NCI-H146 (cell line): ENCODE results near the gene AKR1C3.
A peak's percentile ranks its signal among the peaks of the same experiment; 100 is the strongest.
"Not testable (repeated sequence)": the region's sequence is repeated elsewhere in the genome, so short reads cannot be mapped to it uniquely, and the experiment has no call there.

ENCODE experiments used
- DNase-seq: peaks from one replicate; lab custom pipeline; 2025; lab: John Stamatoyannopoulos, UW

AKR1C3 gene

DNA sequence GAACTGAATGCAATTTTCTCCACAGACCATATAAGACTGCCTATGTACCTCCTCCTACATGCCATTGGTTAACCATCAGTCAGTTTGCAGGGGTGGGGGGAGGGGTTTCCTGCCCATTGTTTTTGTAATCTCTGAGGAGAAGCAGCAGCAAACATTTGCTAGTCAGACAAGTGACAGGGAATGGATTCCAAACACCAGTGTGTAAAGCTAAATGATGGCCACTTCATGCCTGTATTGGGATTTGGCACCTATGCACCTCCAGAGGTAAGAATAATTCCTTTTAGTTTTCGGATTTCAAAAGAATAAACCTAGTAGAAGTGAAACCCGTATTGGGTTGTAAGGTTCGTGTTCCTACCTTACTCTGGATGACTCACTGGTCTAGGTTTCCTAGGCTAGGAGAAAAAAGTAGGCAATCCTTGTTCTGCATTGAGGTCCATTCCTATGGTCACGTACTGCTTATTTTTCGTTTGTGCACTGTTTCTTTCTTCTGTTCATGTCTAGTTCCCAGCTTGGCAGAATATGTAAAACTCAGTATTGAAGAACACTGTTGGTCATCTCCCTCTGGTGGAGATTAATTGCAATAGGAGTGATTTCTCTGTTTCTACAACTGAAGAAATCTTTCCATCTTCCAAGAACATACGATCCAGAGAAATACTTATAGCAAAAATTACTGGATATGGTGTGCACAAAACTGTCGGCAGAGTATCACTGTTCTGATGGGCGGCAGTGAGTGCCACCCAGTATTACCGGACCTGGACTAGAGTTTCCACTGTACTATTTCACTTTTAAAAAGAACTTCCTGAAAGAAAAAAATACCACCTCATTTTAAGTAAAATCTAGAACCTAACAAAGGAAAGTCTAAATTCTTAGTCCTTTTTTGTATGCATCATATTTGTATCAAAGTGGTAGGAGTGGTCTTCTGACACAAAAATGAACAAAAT, at the start of gene AKR1C3:
Gene AKR1C3, plus strand, starts transcription at position 150 of the 941 bp plus-strand sequence. Its CDS starts 31 bp downstream, at position 181.
- peak; percentile 64 for DNase-seq

GRCh38 chr10:5045095-5045494, 49.1 kb upstream of the AKR1C3 start:
- DNase-seq = no peak

DNA sequence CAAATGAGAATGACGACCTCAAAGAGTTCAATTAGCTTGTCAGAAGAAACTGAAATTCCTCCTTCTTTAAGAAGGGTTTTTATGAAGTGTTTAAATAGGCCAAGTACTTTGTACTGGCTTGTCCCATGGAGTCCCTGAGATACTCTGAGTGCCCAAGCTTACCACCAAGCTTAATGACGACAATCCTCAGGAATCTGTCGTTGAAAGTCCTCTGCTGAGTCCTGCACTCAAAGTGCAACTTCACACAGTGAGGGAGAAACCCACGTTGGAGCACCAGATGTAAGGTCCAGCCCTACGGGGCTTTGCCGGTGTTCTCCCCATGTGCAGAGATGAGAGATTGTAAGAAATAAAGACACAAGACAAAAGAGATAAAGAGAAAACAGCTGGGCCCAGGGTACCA, 47.8 kb upstream of the AKR1C3 start:
- DNase-seq = no peak

DNA sequence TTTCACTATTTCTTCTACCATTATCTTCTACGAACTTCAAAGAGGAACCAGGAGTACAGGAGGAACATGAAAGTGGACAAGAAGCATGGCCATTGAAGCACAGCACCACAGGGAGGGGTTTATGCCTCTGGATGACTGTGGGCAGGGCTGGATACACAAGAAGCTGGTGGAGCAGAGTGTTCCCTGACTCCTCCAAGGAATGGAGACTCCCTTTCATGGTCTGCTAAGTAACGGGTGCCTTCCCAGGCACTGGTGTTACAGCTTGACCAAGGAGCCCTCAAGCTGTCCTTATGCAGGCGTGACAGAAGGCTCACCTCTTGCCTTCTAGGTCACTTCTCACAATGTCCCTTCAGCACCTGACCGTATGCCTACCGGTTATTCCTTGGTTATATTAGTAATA, 47.2 kb upstream of the AKR1C3 start:
- DNase-seq = not testable (repeated sequence)

- no peak for DNase-seq
Measured at GRCh38 chr10:5047912-5048628, 46.1 kb upstream of the AKR1C3 start.

DNA sequence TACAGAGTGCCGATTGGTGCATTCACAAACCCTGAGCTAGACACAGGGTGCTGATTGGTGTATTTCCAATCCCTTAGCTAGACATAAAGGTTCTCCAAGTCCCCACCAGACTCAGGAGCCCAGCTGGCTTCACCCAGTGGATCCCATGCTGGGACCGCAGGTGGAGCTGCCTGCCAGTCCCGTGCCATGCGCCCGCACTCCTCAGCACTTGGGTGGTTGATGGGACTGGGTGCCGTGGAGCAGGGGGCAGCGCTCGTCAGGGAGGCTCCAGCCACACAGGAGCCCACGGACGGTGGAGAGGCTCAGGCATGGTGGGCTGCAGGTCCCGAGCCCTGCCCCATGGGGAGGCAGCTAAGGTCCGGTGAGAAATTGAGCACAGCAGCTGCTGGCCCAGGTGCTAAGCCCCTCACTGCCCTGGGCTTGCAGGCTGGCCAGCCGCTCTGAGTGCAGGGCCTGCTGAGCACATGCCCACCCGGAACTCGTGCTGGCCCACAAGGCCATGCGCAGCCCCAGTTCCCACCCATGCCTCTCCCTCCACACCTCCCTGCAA, 41.2 kb upstream of the AKR1C3 start:
- not testable (repeated sequence) for DNase-seq

DNA sequence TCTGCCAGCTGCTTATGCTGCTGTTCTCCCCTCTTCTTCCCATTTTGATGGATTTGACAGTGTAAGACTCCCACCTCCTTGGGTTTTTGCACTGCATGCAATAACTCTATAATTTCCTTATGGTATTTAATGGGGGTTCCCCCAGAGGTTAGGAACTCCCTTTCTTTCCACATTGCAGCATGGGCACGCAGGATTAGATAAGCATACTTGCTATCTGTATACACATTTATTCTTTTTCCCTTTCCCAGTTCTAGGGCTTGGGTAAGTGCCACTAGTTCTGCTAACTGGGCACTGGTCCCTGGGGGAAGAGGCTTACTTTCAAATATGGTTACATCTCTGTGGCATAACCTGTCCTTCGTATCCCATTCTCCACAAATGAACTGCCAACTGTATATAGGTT, 39.4 kb upstream of the AKR1C3 start:
- DNase-seq = not testable (repeated sequence)

GRCh38 chr10:5059267-5059666, 34.9 kb upstream of the AKR1C3 start:
- not testable (repeated sequence) for DNase-seq

- DNase-seq = not testable (repeated sequence)
Measured at GRCh38 chr10:5060791-5061190, 33.4 kb upstream of the AKR1C3 start.

DNA sequence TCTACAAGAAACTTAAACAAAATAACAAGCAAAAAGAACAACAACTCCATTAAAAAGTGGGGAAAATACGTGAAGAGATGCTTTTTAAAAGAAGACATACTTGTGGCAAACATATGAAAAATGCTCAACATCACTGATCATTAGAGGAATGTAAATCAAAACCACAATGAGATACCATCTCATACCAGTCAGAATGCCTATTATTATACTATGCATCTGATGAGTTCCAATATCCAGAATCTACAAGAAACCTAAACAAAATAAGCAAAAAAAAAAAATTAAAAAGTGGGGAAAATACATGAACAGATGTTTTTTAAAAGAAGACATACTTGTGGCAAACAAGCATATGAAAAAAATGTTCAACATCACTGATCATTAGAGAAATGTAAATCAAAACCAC, 29.6 kb upstream of the AKR1C3 start:
- DNase-seq = no peak

DNA sequence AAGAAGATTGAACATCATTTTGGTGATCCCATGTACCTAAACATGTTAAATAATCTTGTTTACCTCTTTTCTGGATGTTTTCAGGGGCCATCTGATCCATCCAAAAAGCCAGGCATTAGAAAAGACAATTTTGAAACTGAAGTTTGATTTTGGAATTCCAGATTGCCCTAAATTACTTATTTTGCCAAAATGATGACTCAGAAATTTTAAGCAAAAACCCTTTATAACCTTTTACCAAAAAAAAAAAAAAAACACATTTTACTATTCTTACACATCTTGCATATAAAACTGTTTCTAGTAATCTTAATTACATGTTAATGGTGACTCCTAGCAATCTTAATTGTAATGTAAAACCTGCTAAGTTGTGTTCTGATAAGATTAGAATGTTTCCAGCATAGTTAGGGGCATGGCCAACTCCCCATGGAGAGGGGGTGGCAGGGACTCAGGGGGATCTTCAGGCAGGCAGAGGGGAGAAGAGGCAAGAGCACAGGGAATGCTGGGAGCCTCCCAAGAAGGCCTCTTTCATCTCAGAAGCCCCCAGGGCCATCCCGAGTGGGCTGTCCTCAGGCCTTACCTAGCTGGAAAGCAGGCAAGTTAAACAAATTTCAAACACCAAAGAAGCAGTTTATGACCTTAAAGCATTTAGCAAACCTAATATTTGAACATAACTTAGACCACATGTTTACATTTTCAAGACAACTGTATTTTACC, 25.8 kb upstream of the AKR1C3 start:
- no peak for DNase-seq

- no peak for DNase-seq
Measured at GRCh38 chr10:5070648-5071410, 23.4 kb upstream of the AKR1C3 start.

GRCh38 chr10:5071411-5072198, 22.6 kb upstream of the AKR1C3 start:
- peak; percentile 67 for DNase-seq

- DNase-seq = no peak
Measured at GRCh38 chr10:5073659-5074058, 20.6 kb upstream of the AKR1C3 start.

DNA sequence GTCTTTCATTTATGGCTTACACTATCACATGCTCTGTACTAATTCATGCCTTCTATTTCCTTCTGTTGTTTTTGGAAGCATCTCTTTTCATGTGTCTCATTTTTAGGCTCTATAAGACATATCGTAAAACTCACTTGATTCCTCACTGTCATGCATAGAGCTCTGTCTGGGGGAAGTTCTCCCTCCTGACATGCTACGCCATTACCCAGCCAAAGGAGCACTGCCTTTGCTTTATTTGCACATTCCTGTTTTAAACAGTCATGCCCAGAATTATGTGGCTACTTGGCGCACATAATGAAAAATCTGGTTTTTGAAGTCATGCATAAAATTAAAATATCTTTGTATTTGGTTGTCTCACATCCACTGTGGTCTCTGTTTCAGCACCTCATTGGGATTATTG, 17.6 kb upstream of the AKR1C3 start:
- no peak for DNase-seq

DNA sequence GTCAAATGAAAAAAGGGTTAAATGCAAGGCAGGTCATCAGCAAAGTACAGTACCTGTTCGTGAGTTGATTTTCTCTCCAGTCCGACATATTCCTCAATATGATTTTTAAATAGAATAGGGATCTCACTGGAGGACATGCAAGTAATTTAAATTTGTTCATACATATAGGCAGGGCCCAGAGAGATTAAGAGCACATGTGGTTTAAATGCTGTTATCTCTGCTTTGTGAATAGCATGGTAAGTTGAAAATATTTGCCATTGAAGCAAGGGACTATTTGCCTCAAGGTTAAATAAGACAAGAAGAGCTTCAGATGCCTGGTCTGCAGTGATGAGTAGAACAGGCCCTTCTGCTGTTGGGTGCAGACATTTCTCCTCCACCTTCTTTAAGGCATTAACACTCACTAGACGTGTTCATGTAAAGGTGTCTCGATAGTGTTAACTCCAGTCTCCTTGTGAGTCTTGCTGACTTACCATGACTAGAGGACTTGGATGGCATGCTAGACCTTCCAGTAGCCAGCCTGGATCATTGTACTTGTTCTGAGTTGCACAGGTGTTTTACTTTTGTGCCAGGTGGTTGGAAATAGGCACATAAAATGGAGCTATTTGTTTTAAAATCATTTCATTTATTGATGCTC, 15.6 kb upstream of the AKR1C3 start:
- no peak for DNase-seq

- no peak for DNase-seq
Measured at GRCh38 chr10:5079306-5079830, 14.8 kb upstream of the AKR1C3 start.

DNA sequence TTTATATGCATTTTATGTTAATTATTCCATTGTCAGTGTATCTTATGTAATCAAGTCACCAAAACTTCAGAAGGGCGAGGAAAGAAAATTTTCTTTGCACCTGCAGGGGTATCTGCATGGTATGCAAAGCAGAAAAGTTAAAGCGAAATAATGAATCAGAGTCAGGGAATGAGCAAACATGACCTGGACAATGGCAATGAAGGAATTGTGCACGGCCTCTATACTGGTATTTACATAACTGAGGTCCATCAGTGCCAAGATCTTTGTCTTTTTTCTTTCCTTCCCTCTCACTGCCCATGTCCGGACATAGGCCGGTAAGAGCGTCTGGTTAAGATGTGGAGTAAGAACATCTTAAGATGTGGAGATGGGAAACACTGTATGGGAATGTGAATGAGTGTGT, 14.4 kb upstream of the AKR1C3 start:
- no peak for DNase-seq

- DNase-seq = no peak
Measured at GRCh38 chr10:5081091-5081490, 13.1 kb upstream of the AKR1C3 start.
